ENCODE results near the gene LRMDA. TPM values are rescaled to one million over a fixed set of nuclear protein-coding genes. Genes with fewer than 3 reads are reported as not detected.

The LRMDA gene
- total and polyA plus RNA-seq, 2 donors (not counting 1 experiment from before 2014, with no cell fraction given), result 0.12 TPM; not detected in 1

DNA sequence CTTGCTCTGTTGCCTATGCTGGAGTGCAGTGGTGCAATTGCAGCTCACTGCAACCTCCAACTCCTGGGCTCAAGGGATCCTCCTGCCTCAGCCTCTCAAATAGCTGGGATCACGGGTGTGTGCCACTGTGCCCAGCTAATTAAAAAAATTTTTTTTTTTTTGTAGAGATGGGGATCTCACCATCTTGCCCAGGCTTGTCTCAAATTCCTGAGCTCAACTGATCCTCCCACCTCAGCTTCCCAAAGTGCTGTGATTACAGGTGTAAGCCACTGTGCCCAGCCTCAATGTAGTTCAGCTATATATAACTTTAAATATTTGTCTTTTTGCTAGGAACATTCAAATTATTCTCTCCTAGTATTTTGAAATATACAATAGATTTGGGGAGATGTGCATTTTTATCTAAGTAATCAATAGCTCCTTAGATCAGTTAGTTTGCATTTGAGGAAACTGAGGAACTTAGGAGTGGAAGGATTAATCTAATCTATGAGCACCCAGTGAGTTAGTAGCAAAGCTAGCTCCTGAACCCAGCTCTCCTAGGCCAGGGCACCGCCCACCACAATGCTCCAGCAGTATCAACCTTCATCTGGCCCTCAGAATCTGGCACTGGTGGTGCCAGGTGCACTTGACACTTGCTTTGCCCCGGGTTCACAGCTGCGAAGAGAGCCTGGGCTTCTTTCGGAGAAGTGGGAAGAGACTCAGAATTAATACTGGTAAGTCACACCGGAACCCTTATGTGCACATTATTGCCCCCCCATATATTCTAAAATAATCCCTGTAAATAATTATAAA, 5.9 kb upstream of the LRMDA start:
- ChIA-PET CTCF (interaction anchor here (1.9 kb wide), 1 partner anchor 10 kb away, joined by 4 read pairs; no protein-coding TSS in a partner anchor), POLR2A (no interaction called here)
- Mint-ChIP-seq H3K4me1 (peaks cover 2% of the 10 kb centered on the region), H3K4me3 (no peak overlapping the region), H3K9me3 (ENCODE audit: insufficient read depth) (no peaks in the 10 kb centered on the region), H3K27ac (no peak overlapping the region), H3K27me3 (peaks cover 28% of the 10 kb centered on the region)
- no peak for ATAC-seq (ENCODE audit: low read depth)
- Histone ChIP-seq H3K9ac (ENCODE audit: low read length) (no peak overlapping the region), H3K79me2 (ENCODE audit: control insufficient read depth, insufficient read depth, low read length) (no peaks in the 10 kb centered on the region), H3K27ac (ENCODE audit: low read length in 2 of 2) (no peak overlapping the region), H3K4me2 (replicated peaks; ENCODE audit: low read depth, low read length, poor library complexity, severe bottlenecking) (no peak overlapping the region), H3K4me1 (ENCODE audit: control insufficient read depth in 2 of 2, insufficient read depth in 2 of 2, low read length in 2 of 2) (no peaks in the 10 kb centered on the region), H2AFZ (ENCODE audit: insufficient read depth, low read depth, low read length, poor library complexity, severe bottlenecking) (no peak overlapping the region), H3K27me3 (replicated peaks in 1 of 4; ENCODE audit: control extremely low read depth in 1 of 4, control insufficient read depth in 3 of 4, insufficient read depth in 4 of 4, low read length in 3 of 4) (peaks cover 0 to 18% (median 4%) of the 10 kb centered on the region in 4 experiments), H4K20me1 (ENCODE audit: control insufficient read depth, insufficient read depth, low read length, poor library complexity, severe bottlenecking) (no peaks in the 10 kb centered on the region), H3K4me3 (ENCODE audit: control extremely low read depth in 1 of 5, extremely low read depth in 1 of 5, insufficient read depth in 1 of 5, low read depth in 2 of 5, low read length in 4 of 5) (no peak overlapping the region), H3K9me3 (ENCODE audit: control extremely low read depth in 1 of 3, control insufficient read depth in 2 of 3, insufficient read depth in 1 of 3, low read length in 2 of 3) (peaks cover 0 to 4% (median 0%) of the 10 kb centered on the region in 3 donors), H3K36me3 (replicated peaks in 1 of 2; ENCODE audit: control extremely low read depth in 1 of 2, control insufficient read depth in 1 of 2, extremely low read depth in 1 of 2, insufficient read depth in 2 of 2, low read length in 1 of 2) (no peaks in the 10 kb centered on the region)
- intact Hi-C loops (cut with micrococcal nuclease), result no loop called here
- whole genome bisulfite sequencing (ENCODE audit: insufficient coverage), result 80% methylated on average over 1 of the region's 6 CpGs
- no peak for DNase-seq
- TF ChIP-seq EZH2 (IDR thresholded peaks at IDR 0.05; ENCODE audit: borderline replicate concordance, insufficient read depth, low read depth, low read length, poor library complexity, severe bottlenecking), result no peak

DNA sequence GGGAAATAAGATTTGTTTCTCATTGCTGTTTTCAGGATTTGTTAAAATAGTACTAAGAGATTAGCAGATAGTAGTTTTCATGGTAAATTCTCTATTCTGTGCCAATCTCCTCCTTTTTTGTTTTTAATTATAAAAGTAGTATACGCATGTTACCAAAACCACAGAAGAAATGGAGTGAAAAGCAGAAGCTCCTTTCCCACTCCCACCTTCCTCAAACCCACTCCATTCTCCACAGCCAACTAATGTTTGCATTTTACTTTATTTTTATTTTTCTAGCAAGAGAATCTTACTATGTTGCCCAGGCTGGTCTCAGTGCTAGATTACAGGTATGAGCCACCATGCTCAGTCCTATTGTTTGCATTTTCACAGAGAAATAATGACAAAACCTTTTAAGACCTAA, 4.5 kb upstream of the LRMDA start:
- Histone ChIP-seq H3K9me3 (ENCODE audit: control extremely low read depth in 1 of 3, control insufficient read depth in 2 of 3, insufficient read depth in 1 of 3, low read length in 2 of 3) (peaks cover 0 to 4% (median 0%) of the 10 kb centered on the region in 3 donors), H3K4me1 (ENCODE audit: control insufficient read depth in 2 of 2, insufficient read depth in 2 of 2, low read length in 2 of 2) (peaks cover 3% of the 10 kb centered on the region in 2 donors), H3K27ac (ENCODE audit: low read length in 2 of 2) (no peak overlapping the region), H4K20me1 (ENCODE audit: control insufficient read depth, insufficient read depth, low read length, poor library complexity, severe bottlenecking) (no peaks in the 10 kb centered on the region), H3K79me2 (ENCODE audit: control insufficient read depth, insufficient read depth, low read length) (no peaks in the 10 kb centered on the region), H3K4me3 (ENCODE audit: control extremely low read depth in 1 of 5, extremely low read depth in 1 of 5, insufficient read depth in 1 of 5, low read depth in 2 of 5, low read length in 4 of 5) (no peak overlapping the region), H2AFZ (ENCODE audit: insufficient read depth, low read depth, low read length, poor library complexity, severe bottlenecking) (no peak overlapping the region), H3K9ac (ENCODE audit: low read length) (no peak overlapping the region), H3K36me3 (replicated peaks in 1 of 2; ENCODE audit: control extremely low read depth in 1 of 2, control insufficient read depth in 1 of 2, extremely low read depth in 1 of 2, insufficient read depth in 2 of 2, low read length in 1 of 2) (no peaks in the 10 kb centered on the region), H3K4me2 (replicated peaks; ENCODE audit: low read depth, low read length, poor library complexity, severe bottlenecking) (no peak overlapping the region), H3K27me3 (replicated peaks in 1 of 4; ENCODE audit: control extremely low read depth in 1 of 4, control insufficient read depth in 3 of 4, insufficient read depth in 4 of 4, low read length in 3 of 4) (peaks cover 0 to 23% (median 7%) of the 10 kb centered on the region in 4 experiments)
- Mint-ChIP-seq H3K4me1 (peaks cover 5% of the 10 kb centered on the region), H3K9me3 (ENCODE audit: insufficient read depth) (no peaks in the 10 kb centered on the region), H3K27ac (no peak overlapping the region), H3K4me3 (no peak overlapping the region), H3K27me3 (peaks cover 31% of the 10 kb centered on the region)
- no CpG with 5 or more reads among the region's 1 CpG for WGBS (ENCODE audit: insufficient coverage)
- no peak for DNase-seq
- POLR2A ChIA-PET, result no interaction called here
- CTCF ChIA-PET, result no interaction called here
- intact Hi-C loops (cut with micrococcal nuclease), result no loop called here
- TF ChIP-seq, protein P1, sequence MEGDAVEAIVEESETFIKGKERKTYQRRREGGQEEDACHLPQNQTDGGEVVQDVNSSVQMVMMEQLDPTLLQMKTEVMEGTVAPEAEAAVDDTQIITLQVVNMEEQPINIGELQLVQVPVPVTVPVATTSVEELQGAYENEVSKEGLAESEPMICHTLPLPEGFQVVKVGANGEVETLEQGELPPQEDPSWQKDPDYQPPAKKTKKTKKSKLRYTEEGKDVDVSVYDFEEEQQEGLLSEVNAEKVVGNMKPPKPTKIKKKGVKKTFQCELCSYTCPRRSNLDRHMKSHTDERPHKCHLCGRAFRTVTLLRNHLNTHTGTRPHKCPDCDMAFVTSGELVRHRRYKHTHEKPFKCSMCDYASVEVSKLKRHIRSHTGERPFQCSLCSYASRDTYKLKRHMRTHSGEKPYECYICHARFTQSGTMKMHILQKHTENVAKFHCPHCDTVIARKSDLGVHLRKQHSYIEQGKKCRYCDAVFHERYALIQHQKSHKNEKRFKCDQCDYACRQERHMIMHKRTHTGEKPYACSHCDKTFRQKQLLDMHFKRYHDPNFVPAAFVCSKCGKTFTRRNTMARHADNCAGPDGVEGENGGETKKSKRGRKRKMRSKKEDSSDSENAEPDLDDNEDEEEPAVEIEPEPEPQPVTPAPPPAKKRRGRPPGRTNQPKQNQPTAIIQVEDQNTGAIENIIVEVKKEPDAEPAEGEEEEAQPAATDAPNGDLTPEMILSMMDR (IDR thresholded peaks at IDR 0.05), result no peak
- no peak for TF ChIP-seq EZH2 (IDR thresholded peaks at IDR 0.05; ENCODE audit: borderline replicate concordance, insufficient read depth, low read depth, low read length, poor library complexity, severe bottlenecking)
- no peak for ATAC-seq (ENCODE audit: low read depth)
